LNCAP (cell line): ENCODE results near the gene TAF6.

ENCODE experiments used
- TF ChIP-seq, protein P1 (sequence below): fragments of 450-650 bp; IDR thresholded peaks from 2 replicates; pipeline ENCODE4 v1.5.1; 2017; ENCODE audit warnings: mild to moderate bottlenecking

The TAF6 gene

DNA sequence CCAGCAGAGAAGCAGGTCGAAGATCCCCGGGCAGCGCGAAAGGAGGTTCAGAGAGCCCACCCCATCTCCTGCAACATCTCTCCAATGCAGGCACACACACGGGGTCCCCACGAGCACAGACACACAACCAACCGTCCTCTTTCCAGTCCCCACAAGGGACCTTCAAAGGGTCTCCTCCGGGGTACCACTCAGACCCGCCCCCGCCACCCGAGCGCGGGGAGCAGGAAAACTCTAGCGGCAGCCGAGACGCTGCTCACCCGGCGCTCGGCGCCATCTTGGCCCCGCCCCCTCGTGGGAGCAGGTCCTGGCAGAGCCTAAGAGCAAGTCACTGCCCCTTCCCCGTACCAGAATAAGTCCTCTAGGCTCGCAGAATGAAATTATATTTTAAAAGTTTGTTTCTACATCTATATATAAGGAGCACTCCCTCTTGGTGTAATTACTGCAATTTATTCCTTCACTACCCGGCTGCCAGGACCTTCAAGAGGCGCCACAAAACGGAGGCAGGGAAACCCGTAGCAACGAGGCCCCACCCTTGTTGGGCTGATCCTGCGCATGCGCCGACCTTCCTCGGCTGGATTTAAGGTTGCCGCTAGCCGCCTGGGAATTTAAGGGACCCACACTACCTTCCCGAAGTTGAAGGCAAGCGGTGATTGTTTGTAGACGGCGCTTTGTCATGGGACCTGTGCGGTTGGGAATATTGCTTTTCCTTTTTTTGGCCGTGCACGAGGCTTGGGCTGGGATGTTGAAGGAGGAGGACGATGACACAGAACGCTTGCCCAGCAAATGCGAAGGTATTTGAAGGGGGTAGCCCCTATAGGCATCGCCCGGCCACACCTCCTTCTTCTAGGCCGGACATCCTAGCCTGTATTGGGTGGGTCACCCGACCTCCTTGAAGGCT is at the start of gene TAF6, which contains the start of gene CNPY4:
TSS of gene TAF6 (minus strand) at position 287 of the 898 bp plus-strand sequence. CDS start 5,149 bp downstream, outside the sequence.
TSS of gene CNPY4 (plus strand) at position 563 of the 898 bp plus-strand sequence. CDS start at position 674, 111 bp downstream.
- TF ChIP-seq, protein P1, sequence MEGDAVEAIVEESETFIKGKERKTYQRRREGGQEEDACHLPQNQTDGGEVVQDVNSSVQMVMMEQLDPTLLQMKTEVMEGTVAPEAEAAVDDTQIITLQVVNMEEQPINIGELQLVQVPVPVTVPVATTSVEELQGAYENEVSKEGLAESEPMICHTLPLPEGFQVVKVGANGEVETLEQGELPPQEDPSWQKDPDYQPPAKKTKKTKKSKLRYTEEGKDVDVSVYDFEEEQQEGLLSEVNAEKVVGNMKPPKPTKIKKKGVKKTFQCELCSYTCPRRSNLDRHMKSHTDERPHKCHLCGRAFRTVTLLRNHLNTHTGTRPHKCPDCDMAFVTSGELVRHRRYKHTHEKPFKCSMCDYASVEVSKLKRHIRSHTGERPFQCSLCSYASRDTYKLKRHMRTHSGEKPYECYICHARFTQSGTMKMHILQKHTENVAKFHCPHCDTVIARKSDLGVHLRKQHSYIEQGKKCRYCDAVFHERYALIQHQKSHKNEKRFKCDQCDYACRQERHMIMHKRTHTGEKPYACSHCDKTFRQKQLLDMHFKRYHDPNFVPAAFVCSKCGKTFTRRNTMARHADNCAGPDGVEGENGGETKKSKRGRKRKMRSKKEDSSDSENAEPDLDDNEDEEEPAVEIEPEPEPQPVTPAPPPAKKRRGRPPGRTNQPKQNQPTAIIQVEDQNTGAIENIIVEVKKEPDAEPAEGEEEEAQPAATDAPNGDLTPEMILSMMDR, result no peak

DNA sequence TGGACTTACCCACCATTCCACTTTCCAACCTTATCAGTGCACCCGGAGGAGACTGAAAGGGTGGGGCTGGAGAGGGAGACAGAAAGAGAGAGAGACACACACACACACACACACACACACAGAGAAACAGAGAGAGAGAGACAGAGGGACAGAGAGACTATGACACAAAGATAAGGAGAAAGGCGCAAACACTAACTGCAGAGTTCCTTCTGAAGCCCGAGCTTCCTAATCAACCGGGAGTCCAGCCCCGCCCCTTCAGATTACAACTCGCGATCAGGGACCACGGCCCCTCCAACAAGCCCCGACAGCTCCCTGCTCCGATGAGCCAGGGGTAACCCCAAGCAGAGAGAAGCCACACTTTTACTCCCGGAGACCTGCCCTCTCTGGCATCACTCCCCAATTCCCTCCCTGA is 48.8 kb upstream of the TAF6 start:
- TF ChIP-seq, protein P1, result no peak

DNA sequence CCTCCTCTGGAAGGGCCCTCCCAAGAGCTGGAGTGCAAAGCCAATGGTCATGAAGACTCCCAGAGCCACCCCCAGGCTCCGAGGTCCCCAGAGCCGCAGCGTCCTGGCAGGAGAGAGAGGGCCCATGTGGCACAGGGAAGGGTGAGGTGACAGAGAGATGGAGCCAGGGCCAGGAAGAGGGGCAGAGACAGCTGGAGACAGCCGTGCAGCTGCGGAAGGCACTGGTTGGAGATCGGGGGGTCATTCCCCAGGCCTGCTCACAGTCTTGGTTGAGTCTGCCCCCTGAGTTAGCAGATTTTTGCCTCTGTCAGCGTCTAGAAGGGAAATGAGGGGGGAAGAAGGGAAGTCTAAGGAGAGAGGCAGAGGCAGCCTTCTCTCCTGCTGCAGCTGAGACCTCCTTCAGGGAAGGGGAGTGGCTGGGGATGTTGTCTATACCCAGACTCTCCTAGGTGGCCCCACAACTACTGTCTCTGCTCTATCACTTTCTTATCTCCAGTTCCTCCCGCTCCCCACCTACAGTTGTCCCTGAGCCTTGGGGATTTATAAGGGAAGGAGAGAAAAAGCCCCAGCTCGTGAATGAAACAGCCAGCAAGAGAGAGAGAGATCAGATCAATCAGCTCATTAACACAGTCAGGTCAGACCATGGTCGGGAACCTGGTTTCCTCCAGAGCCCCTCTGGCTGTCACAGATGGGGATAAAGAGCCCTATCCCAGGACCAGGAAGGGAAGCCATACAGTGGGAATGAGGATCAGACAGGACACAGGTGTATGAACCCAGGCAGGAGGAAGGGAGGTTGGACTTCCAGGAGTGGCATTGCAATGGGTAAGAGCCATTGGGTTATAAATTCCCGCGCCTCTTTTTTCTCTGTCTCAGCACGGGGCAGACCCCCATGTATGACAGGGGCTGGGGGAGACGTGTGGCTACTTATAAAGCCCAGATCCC is 48.1 kb upstream of the TAF6 start:
- TF ChIP-seq, protein P1, result no peak

- TF ChIP-seq, protein P1, result no peak
These were observed 47.3 kb upstream of the TAF6 start for GRCh38 chr7:100166317-100166940.

GRCh38 chr7:100163871-100164270 is 44.7 kb upstream of the TAF6 start:
- TF ChIP-seq, protein P1, result no peak

DNA sequence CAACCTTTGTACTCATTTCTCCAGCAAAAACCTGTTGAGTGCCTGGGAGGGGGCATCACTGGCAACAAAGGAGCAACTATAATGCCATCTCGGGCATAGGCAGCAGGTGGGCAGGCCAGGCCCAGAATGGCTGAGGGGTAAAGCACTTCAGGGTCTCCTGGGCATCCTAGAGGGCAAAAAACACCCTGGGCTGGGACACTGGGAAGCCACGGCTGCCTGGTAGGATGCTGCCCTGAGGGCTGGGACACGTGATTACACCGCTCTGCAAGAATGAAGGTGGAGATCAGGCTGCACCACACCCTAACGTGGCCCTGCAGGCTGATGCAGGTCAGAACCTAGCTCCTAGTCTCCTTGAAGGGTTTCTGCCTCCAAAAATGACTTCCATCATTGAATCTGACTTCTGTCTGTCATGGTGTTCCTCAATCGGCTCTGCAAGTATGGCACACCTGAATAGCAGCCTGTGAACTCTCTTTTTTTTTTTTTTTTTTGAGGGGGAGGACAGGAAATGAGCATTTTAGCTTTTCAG is 43.9 kb upstream of the TAF6 start:
- TF ChIP-seq, protein P1, result no peak

GRCh38 chr7:100160067-100160466 is 40.9 kb upstream of the TAF6 start:
- TF ChIP-seq, protein P1, result no peak
